OCI-LY3 (cell line): ENCODE results near the gene QKI.
"Not testable (repeated sequence)": the region's sequence is repeated elsewhere in the genome, so short reads cannot be mapped to it uniquely, and the experiment has no call there.

Source experiments
- EZH2phosphoT487 ChIP-seq: fragments of 200-600 bp; shearing (Covaris generic); IDR thresholded peaks from 2 replicates; pipeline ENCODE4 v1.6.1; 2018; ENCODE audit warnings: antibody characterized with exemption, mixed run types, low read depth
- TF ChIP-seq, protein P1 (sequence below): fragments of 200-600, 300-600 bp; sonication (generic); IDR thresholded peaks from 2 replicates; pipeline ENCODE4 v1.5.1; 2014; ENCODE audit warnings: antibody characterized with exemption, low read length, low read depth

GRCh38 chr6:163385503-163385902, 29.0 kb upstream of the QKI start:
- TF ChIP-seq, protein P1, sequence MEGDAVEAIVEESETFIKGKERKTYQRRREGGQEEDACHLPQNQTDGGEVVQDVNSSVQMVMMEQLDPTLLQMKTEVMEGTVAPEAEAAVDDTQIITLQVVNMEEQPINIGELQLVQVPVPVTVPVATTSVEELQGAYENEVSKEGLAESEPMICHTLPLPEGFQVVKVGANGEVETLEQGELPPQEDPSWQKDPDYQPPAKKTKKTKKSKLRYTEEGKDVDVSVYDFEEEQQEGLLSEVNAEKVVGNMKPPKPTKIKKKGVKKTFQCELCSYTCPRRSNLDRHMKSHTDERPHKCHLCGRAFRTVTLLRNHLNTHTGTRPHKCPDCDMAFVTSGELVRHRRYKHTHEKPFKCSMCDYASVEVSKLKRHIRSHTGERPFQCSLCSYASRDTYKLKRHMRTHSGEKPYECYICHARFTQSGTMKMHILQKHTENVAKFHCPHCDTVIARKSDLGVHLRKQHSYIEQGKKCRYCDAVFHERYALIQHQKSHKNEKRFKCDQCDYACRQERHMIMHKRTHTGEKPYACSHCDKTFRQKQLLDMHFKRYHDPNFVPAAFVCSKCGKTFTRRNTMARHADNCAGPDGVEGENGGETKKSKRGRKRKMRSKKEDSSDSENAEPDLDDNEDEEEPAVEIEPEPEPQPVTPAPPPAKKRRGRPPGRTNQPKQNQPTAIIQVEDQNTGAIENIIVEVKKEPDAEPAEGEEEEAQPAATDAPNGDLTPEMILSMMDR, result not testable (repeated sequence)
- not testable (repeated sequence) for TF ChIP-seq EZH2phosphoT487
